ENCODE data around the gene RNU6-1. TPM values are rescaled to one million over a fixed set of nuclear protein-coding genes. Genes with fewer than 3 reads are reported as not detected.

Gene RNU6-1
- not detected for total RNA-seq (ENCODE audit: insufficient read depth, low replicate concordance)

DNA sequence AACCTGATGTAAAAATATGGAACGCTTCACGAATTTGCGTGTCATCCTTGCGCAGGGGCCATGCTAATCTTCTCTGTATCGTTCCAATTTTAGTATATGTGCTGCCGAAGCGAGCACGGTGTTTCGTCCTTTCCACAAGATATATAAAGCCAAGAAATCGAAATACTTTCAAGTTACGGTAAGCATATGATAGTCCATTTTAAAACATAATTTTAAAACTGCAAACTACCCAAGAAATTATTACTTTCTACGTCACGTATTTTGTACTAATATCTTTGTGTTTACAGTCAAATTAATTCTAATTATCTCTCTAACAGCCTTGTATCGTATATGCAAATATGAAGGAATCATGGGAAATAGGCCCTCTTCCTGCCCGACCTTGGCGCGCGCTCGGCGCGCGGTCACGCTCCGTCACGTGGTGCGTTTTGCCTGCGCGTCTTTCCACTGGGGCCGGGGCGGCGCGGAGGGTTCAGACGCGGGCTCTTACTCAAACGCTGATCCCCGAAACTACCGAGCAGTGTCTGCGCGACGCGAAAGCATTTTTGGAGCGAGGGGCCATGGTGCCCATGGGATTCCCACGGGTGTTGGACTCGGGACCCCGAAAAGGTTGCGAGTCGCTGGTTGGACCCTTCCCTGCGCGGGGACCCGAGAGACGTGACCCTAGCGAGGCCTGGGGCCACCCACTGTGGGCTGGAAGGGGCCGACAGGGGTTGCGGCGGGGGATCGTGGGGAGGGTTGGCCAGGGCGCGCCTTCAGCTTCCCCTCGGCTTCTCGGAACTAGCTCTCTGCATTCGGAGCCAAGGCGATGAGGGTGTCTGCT, at the start of gene RNU6-1:
Gene RNU6-1 (minus strand): TSS at position 117 of the 820 bp plus-strand sequence.
- DNase-seq (ENCODE audit: low spot score) = peak; percentile 97

DNA sequence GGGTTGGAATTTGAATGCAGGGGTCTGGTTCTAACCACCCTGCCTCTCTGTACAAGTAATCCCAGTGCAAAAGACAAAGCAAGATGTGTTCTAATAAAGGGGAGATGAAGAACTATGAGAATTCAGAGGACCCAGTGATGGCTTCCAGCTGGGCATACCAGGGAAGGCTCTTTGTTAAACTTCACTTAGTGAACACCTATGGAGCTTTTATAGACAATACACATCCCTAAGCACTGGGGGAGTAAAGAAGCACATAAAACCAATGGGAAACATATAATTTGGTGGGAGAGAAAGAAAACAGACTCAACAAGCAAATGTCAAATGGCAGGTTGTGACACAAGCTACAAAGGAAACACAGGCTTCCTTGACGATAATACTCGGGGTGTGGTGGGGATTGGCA, 47.9 kb upstream of the RNU6-1 start:
- DNase-seq (ENCODE audit: low spot score) = no peak

GRCh38 chr15:67885861-67886260, 46.0 kb upstream of the RNU6-1 start:
- no peak for DNase-seq (ENCODE audit: low spot score)

DNA sequence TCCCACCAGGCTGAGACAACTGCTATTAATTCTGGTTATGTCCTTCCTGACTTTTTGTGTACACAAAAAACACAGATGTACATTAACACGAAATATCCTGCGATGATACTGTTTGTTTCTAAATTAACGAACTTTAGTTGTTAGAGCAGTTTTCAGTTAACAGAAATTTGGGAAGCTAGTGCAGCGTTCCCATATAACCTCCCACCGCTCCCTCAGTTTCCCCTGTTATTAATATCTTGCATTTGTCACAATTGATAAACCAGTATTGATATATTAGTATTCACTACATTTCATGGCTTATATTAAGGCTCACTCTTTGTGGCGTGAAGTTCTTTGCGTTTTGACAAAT, 45.3 kb upstream of the RNU6-1 start:
- no peak for DNase-seq (ENCODE audit: low spot score)

GRCh38 chr15:67884514-67885174, 44.8 kb upstream of the RNU6-1 start:
- peak; percentile 91 for DNase-seq (ENCODE audit: low spot score)

GRCh38 chr15:67884009-67884408, 44.2 kb upstream of the RNU6-1 start:
- DNase-seq (ENCODE audit: low spot score) = no peak

DNA sequence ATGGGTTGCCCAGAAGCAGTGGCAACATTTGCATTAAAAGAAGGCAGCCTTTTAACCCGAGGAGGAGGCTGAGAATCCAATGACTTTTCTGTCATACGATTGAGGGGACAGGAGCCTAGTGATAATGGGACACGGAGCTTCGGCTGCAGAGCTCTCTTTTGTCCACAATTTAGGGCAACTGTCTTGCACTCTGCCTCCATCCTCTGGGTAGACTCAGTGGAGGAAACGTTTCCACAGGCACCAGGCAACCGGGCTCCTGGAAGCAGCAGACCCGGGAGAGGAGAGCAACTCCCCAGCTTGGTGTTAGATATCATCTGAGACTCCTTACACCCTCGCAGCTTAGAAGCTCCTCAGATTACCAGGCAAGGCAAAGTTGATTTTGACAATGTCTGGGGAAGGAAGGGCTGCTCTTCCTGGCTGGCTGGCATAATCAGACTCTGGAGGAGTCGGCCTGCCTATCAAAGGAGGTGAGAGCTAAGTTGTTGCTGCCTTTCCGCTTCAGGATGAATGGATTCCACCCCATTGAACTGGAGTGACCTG, 43.5 kb upstream of the RNU6-1 start:
- peak; percentile 44 for DNase-seq (ENCODE audit: low spot score)

DNA sequence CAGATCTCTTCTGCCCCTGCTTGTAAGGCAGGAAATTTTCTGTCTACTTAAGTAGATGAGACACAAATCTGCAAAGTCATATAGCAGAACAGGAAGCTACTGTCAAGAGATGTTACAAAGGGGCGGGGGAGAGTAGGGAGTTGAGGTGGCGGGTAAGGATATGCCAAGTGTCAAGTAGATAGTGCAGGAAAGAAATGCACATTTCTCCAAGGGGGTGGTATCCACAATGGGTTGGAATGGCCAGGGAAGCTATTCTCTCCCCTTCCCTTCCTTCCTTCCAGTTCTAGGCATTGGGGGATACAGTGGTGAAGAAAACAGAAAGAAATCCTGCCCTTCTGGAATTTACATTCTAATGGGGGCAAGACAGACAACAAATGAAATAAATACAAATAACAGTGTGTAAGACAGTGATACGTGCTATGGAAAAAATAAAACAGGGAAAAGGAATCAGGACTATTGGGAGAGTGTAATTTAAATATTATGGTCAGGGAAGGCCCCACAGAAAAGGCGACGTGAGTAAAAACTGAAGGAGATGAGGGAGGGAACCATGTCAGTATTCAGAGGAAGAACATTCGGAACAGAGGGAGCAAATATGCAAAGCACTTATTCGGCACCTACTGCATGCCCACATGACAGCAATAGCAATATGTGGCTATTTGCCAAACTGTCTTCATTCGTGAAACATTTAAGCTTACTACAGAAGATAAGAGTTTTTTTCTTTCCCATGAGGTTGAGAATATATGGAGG, 42.8 kb upstream of the RNU6-1 start:
- peak; percentile 83 for DNase-seq (ENCODE audit: low spot score)

GRCh38 chr15:67880651-67881182, 40.9 kb upstream of the RNU6-1 start:
- peak; percentile 54 for DNase-seq (ENCODE audit: low spot score)

- DNase-seq (ENCODE audit: low spot score) = no peak
Measured at GRCh38 chr15:67879440-67880129, 39.7 kb upstream of the RNU6-1 start.

- no peak for DNase-seq (ENCODE audit: low spot score)
Measured at GRCh38 chr15:67878712-67879206, 38.9 kb upstream of the RNU6-1 start.

DNA sequence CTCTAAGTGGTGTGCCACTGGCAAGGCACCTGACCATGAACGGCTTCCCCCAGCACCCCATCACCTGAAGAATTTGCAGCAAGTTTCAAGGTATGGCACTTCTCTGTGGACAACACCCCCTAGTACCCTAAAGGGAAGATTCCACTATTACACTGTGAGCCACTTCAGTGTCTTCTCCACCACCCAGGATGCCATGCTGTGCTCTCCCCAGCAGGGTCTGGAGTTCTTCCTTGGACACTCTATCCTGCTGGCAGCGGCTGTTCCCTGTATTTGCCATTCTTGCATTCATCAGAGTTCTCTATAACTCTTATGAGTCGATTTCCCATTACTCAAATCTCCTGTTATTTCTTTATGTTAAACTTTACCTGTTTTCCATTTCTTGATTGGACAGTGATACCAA, 33.9 kb upstream of the RNU6-1 start:
- no peak for DNase-seq (ENCODE audit: low spot score)

GRCh38 chr15:67870868-67871408, 31.1 kb upstream of the RNU6-1 start:
- DNase-seq (ENCODE audit: low spot score) = no peak

DNA sequence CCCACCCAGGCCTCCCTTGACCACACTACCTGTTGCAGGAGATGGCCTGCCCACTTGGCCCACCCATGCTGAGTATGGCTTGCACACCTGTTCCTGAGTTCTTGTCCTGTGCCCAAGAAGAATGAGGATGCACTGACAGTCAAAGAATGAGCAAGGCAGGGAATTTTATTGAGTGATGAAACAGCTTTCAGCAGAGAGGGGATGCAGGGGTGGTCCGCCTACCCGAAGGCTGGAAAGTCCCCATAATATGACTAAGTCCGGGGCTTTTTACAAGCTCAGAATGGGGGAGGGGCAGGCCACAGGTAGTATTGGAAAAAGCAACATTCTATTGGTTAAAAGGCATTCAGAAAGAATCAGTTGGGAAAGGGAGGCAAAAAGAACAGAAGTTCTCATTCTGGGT, 29.9 kb upstream of the RNU6-1 start:
- no peak for DNase-seq (ENCODE audit: low spot score)

- no peak for DNase-seq (ENCODE audit: low spot score)
Measured at GRCh38 chr15:67865766-67866165, 25.9 kb upstream of the RNU6-1 start.

- DNase-seq (ENCODE audit: low spot score) = peak; percentile 41
Measured at GRCh38 chr15:67865331-67865730, 25.5 kb upstream of the RNU6-1 start.

- peak; percentile 90 for DNase-seq (ENCODE audit: low spot score)
Measured at GRCh38 chr15:67863442-67863987, 23.7 kb upstream of the RNU6-1 start.

DNA sequence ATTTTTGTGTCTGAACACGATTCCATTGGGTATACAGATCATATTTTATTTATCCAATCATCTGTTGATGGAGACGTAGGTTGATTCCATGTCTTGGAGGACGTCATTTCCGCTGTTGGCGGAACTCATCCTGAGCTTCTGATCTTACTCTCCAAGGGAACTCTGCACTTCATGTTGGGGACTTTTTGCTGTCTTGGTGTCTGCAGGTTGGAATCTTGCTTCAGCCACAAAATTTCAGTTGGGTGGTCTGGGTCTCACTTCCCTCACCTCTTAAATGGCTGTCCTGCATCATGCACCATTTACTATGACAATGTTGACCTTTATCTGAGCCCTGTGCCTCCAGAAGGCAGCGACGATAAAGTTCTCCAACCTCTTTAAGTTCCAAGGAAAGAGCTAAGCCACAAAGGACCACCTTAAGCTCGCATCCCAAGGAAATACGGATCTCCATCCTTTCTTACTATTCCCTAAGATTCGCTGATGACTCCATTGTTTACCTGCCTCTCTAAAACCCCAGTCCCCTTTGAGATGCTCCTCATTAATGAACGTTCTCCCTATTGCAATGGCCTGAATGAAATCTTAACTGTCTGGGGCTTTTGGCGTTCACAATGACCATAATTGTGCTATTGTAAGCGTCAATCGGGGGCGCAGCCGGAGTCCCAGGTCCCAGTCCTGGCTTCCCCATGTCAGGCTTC, 23.1 kb upstream of the RNU6-1 start:
- no peak for DNase-seq (ENCODE audit: low spot score)

- DNase-seq (ENCODE audit: low spot score) = no peak
Measured at GRCh38 chr15:67861983-67862382, 22.1 kb upstream of the RNU6-1 start.
